ENCODE results near the gene ME3.

GRCh38 chr11:86565801-86566312 is 106.6 kb downstream of the ME3 start:
- TF ChIP-seq CTCF (IDR thresholded peaks at IDR 0.05) (no peak), POLR2A (IDR thresholded peaks at IDR 0.05) (no peak)
